GM10248 (cell line): ENCODE results near the gene PPP1R17.

ENCODE experiments used
- CTCF ChIA-PET: fragments of 300-600 bp; sonication (Branson Sonifier 250); formaldehyde crosslinking; extraction: SDS; loops from one replicate; lab custom pipeline; 2021; ENCODE audit warnings: antibody characterized with exemption; lab: Yijun Ruan, JAX
- POLR2A ChIA-PET: fragments of 350-650 bp; sonication (Branson Sonifier 250); formaldehyde crosslinking; extraction: SDS; loops from one replicate; lab custom pipeline; 2020; ENCODE audit warnings: antibody characterized with exemption; lab: Yijun Ruan, JAX
- DNase-seq: peaks from one replicate; pipeline ENCODE4 v3.0.0; 2012; ENCODE audit errors: extremely low spot score
- TF ChIP-seq, protein P1 (sequence below): IDR thresholded peaks from 2 replicates; pipeline ENCODE4 v1.5.1; 2012; ENCODE audit warnings: mild to moderate bottlenecking, low read depth; ENCODE audit errors: extremely low read depth, missing control alignments, control extremely low read depth

PPP1R17 gene

DNA sequence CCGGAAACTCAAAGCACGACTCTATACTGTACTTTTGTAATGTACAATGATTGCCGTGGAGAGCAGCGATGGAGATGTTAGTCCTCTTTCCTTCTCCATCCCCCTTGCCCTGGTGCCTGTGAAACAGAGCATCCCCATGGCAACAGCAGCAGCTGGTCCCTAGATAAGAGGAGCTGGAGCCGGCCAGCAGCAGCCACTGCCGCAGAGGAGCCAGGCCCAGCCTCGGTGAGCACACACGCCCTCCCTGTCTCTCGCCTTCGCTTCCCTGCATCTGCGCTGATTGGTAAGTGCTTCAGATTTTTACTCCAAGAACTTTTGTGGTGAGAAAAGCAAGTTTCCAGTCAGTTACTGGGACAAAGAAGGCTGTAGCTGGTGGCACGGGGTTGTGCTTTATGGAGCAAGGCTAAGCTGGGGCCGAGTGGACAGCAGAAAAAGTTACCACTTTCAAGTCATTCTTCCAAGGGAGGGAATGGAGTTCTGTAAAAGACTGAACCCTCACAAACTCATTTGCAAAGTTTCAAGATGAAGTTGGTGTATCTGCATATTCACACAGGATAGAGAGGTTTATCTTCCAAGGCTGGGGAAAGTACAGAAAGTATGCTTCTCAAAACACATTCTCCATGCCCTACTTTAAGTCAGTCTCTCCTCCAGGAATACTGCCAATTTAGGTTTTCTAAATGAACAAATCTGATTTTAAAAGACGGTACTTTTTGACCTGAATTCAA lies at the start of gene PPP1R17:
PPP1R17 (plus strand) TSS at position 192 of the 725 bp plus-strand sequence. CDS start 5,227 bp downstream, outside the sequence.
- no peak for DNase-seq
- ChIA-PET POLR2A (no interaction called here), CTCF (interaction anchor here (0.8 to 1.3 kb wide), 3 partner anchors 9 to 16 kb away, joined by 3 to 4 read pairs (median 3); no protein-coding TSS in a partner anchor)
- TF ChIP-seq, protein P1, sequence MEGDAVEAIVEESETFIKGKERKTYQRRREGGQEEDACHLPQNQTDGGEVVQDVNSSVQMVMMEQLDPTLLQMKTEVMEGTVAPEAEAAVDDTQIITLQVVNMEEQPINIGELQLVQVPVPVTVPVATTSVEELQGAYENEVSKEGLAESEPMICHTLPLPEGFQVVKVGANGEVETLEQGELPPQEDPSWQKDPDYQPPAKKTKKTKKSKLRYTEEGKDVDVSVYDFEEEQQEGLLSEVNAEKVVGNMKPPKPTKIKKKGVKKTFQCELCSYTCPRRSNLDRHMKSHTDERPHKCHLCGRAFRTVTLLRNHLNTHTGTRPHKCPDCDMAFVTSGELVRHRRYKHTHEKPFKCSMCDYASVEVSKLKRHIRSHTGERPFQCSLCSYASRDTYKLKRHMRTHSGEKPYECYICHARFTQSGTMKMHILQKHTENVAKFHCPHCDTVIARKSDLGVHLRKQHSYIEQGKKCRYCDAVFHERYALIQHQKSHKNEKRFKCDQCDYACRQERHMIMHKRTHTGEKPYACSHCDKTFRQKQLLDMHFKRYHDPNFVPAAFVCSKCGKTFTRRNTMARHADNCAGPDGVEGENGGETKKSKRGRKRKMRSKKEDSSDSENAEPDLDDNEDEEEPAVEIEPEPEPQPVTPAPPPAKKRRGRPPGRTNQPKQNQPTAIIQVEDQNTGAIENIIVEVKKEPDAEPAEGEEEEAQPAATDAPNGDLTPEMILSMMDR = no peak

DNA sequence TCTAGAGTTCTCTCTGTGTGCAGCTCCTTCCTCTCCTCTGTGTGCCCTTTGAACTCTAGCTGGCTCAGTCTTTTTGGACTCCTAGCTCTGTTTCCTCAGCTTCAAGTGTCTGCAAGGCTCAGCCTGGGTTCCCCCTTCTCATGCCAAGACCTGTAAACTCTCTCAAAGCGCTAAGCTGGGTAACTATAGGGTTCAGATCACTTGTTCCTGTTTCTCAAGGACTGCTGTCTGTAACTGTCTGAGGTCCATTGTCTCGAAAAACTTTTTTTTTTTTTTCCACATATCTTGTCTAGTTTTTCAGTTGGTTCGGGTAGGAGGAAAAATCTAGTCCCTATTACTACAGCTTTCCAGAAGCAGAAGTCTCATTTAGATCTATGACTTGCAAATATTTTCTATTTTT lies 46.6 kb upstream of the PPP1R17 start:
- CTCF ChIA-PET = interaction anchor here (1.2 kb wide), 1 partner anchor 15 kb away, joined by 3 read pairs; no protein-coding TSS in a partner anchor

DNA sequence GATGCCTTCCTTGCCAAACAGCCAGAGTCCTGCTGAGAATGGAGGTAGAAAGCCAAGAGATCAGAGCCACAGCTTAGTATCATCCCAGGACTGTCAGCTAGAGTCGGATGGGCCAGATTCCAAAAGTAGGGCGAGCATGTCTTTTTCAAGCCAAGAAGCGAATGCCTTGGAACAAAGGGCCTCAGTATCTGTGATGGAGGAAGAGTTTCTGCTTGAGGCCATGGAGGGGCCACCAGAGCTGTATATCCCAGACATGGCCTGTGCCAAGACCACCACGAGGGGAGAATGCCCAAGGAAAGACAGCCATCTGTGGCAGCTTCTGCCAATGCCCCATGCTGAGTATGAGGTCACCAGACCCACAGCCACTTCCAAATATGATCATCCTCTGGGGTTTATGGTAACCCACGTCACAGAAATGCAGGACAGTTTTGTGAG lies 44.3 kb upstream of the PPP1R17 start:
- no peak for DNase-seq
- ChIA-PET POLR2A (no interaction called here), CTCF (interaction anchor here (1.0 to 1.2 kb wide), 3 partner anchors 9 to 15 kb away, joined by 3 to 8 read pairs (median 6); no protein-coding TSS in a partner anchor)
- TF ChIP-seq, protein P1 = no peak

More for the DNA sequence above, 46.6 kb upstream of the PPP1R17 start:
- no peak for DNase-seq
- POLR2A ChIA-PET = no interaction called here
- TF ChIP-seq, protein P1 = no peak

DNA sequence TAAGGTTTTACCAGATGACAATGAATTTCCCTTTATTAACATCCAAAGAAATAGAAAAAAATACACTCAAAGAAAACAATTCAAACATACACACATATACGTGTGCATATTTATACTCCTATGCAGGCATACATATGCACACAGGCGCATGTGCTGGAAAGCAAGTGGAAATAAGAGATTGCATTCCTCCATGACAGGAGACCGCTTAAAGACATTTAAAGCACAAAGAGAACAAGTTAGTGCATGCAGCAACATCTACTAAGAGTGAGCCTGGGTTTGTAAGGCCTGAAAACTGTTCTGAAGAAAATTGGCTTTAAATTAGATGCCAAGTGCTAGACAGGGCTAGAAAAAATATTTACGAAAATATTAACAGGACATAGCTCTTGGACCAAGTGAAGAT lies 40.1 kb upstream of the PPP1R17 start:
- TF ChIP-seq, protein P1 = no peak
- ChIA-PET POLR2A (no interaction called here), CTCF (no interaction called here)
- DNase-seq = no peak

DNA sequence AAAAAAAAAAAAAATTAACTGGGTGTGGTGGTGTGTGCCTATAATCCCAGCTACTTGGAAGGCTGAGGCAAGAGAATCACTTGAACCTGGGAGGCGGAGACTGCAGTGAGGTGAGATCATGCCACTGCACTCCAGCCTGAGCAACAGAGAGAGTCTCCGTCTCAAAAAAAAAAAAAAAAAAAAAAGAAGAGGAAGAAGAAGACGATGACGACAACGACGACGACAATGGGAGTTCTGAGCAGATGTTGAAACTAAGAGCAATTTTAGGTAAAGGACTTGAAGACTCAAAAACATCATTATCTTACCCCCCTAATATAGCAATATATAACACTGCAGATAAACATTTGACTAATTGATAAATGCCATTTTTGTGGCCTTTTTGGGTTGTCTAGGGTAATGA lies 39.5 kb upstream of the PPP1R17 start:
- CTCF ChIA-PET = no interaction called here
- no peak for DNase-seq
- POLR2A ChIA-PET = no interaction called here
- TF ChIP-seq, protein P1 = no peak

DNA sequence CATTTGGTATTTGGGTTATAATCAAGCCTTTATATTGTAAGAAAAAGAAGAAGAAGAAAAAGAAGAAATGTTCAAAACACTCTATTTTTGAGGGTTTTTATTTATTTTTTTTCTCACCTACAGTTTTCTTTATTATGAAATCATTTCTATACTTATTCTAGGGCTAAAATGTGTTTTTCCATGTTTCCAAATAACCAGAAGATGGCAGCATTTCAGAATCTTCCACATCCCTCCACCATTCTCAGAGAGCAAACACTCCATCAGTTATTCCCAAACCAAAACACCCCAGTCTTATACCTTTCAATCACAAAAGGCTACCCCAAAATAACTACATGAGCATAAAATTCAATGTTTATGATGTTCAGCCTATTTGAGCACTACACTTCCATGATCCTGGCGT lies 38.7 kb upstream of the PPP1R17 start:
- no peak for DNase-seq
- CTCF ChIA-PET = no interaction called here
- TF ChIP-seq, protein P1 = no peak
- POLR2A ChIA-PET = no interaction called here
